DND-41 (cell line): ENCODE data around the gene MBOAT7.
A peak's percentile ranks its signal among the peaks of the same experiment; 100 is the strongest.

Experiments used
- ATAC-seq: fragments of 200-7000 bp; cut with Tn5 transposase; 3 replicates; pipeline ENCODE4 v1.9.1; 2021; ENCODE audit warnings: low read depth; ENCODE audit not compliant: insufficient read depth
- DNase-seq: peaks from one replicate; pipeline ENCODE4 v3.0.0-alpha.2; 2020
- H2AFZ ChIP-seq: 2 replicates; pipeline ENCODE4 v1.6.0; 2012; ENCODE audit warnings: low read depth, low read length
- H3K27ac ChIP-seq: 2 replicates; pipeline ENCODE4 v1.5.1; 2012; ENCODE audit warnings: low read length, inconsistent platforms
- H3K27me3 ChIP-seq: fragments of 200-600 bp; sonication (generic); 2 replicates; pipeline ENCODE4 v1.6.0; 2012; ENCODE audit warnings: low read length, mild to moderate bottlenecking, inconsistent platforms; ENCODE audit not compliant: insufficient read depth, poor library complexity
- H3K36me3 ChIP-seq: 2 replicates; pipeline ENCODE4 v1.5.1; 2012; ENCODE audit warnings: low read length, inconsistent platforms; ENCODE audit not compliant: insufficient read depth
- H3K4me1 ChIP-seq: 2 replicates; pipeline ENCODE4 v1.5.1; 2012; ENCODE audit warnings: mild to moderate bottlenecking, low read length; ENCODE audit not compliant: insufficient read depth
- H3K4me2 ChIP-seq: 2 replicates; pipeline ENCODE4 v1.6.0; 2012; ENCODE audit warnings: mild to moderate bottlenecking, moderate library complexity, low read length, inconsistent platforms; ENCODE audit not compliant: insufficient read depth
- H3K4me3 ChIP-seq, 2 experiments: fragments of 200-600 bp in 1 of 2; shearing (Covaris generic) in 1 of 2; 2 replicates each; pipeline ENCODE4 v1.5.1; 2012 to 2016; ENCODE audit warnings: inconsistent platforms in 2 of 2, low read length in 2 of 2, mild to moderate bottlenecking in 2 of 2, low read depth in 1 of 2, moderate library complexity in 1 of 2
- H3K79me2 ChIP-seq: 2 replicates; pipeline ENCODE4 v1.6.0; 2012; ENCODE audit warnings: low read length, inconsistent platforms; ENCODE audit not compliant: insufficient read depth
- H3K9ac ChIP-seq: 2 replicates; pipeline ENCODE4 v1.6.0; 2012; ENCODE audit warnings: low read depth, mild to moderate bottlenecking, inconsistent platforms, low read length, moderate library complexity
- H3K9me3 ChIP-seq: 2 replicates; pipeline ENCODE4 v1.5.1; 2012; ENCODE audit warnings: low read length, moderate library complexity, mild to moderate bottlenecking, inconsistent platforms; ENCODE audit not compliant: insufficient read depth, severe bottlenecking
- H4K20me1 ChIP-seq: 2 replicates; pipeline ENCODE4 v1.6.0; 2012; ENCODE audit warnings: low read length; ENCODE audit not compliant: insufficient read depth
- CTCF ChIP-seq: IDR thresholded peaks from 2 replicates; pipeline ENCODE4 v1.5.1; 2012; ENCODE audit warnings: borderline replicate concordance, low read length, moderate library complexity, mild to moderate bottlenecking; ENCODE audit not compliant: poor library complexity, severe bottlenecking; ENCODE audit errors: extremely low read depth
- EZH2 ChIP-seq: IDR thresholded peaks from 3 replicates; pipeline ENCODE4 v1.6.1; 2012; ENCODE audit warnings: borderline replicate concordance, low read depth, mild to moderate bottlenecking, moderate library complexity, low read length, inconsistent platforms; ENCODE audit not compliant: severe bottlenecking

Gene MBOAT7

GRCh38 chr19:54158812-54159351 lies 30.5 kb downstream of the MBOAT7 start:
- ATAC-seq (no peak), DNase-seq (no peak)
- Histone ChIP-seq H4K20me1 (peaks cover 44% of the 10 kb centered on the region), H3K9me3 (no peaks in the 10 kb centered on the region), H3K4me1 (peaks cover 63% of the 10 kb centered on the region), H3K4me2 (peak overlapping the region; percentile 98), H2AFZ (peak overlapping the region; percentile 69), H3K79me2 (peaks cover 45% of the 10 kb centered on the region), H3K4me3 (peak overlapping the region; percentile 69 to 79), H3K27me3 (no peaks in the 10 kb centered on the region), H3K27ac (peak overlapping the region; percentile 84), H3K9ac (peak overlapping the region; percentile 63), H3K36me3 (peaks cover 46% of the 10 kb centered on the region)
- no peak for TF ChIP-seq CTCF
- no peak for TF ChIP-seq EZH2

- no peak overlapping the region for H3K4me2 ChIP-seq
- DNase-seq = no peak
- H3K9me3 ChIP-seq = no peaks in the 10 kb centered on the region
- no peak overlapping the region for H3K27ac ChIP-seq
- no peak for ATAC-seq
- peaks cover 65% of the 10 kb centered on the region for H3K36me3 ChIP-seq
- H3K79me2 ChIP-seq = peaks cover 46% of the 10 kb centered on the region
- H3K9ac ChIP-seq = no peak overlapping the region
- peaks cover 57% of the 10 kb centered on the region for H4K20me1 ChIP-seq
- H3K4me1 ChIP-seq = peaks cover 46% of the 10 kb centered on the region
- TF ChIP-seq EZH2 (no peak), CTCF (no peak)
- H2AFZ ChIP-seq = no peak overlapping the region
- H3K27me3 ChIP-seq = no peaks in the 10 kb centered on the region
- no peak overlapping the region for H3K4me3 ChIP-seq
Observed at GRCh38 chr19:54156953-54157352, 32.4 kb downstream of the MBOAT7 start.

GRCh38 chr19:54156490-54156889 lies 32.9 kb downstream of the MBOAT7 start:
- Histone ChIP-seq H4K20me1 (peaks cover 58% of the 10 kb centered on the region), H3K4me1 (peaks cover 41% of the 10 kb centered on the region), H3K9me3 (no peaks in the 10 kb centered on the region), H3K27ac (no peak overlapping the region), H3K4me2 (no peak overlapping the region), H2AFZ (no peak overlapping the region), H3K79me2 (peaks cover 42% of the 10 kb centered on the region), H3K9ac (no peak overlapping the region), H3K36me3 (peaks cover 70% of the 10 kb centered on the region), H3K4me3 (no peak overlapping the region), H3K27me3 (no peaks in the 10 kb centered on the region)
- DNase-seq = no peak
- ATAC-seq = no peak
- TF ChIP-seq CTCF (no peak), EZH2 (no peak)

- Histone ChIP-seq H3K9me3 (no peaks in the 10 kb centered on the region), H3K27ac (no peak overlapping the region), H3K27me3 (no peaks in the 10 kb centered on the region), H2AFZ (no peak overlapping the region), H3K36me3 (peaks cover 77% of the 10 kb centered on the region), H3K9ac (no peak overlapping the region), H4K20me1 (peaks cover 58% of the 10 kb centered on the region), H3K4me2 (no peak overlapping the region), H3K4me1 (peaks cover 33% of the 10 kb centered on the region), H3K4me3 (no peak overlapping the region), H3K79me2 (peaks cover 36% of the 10 kb centered on the region)
- no peak for TF ChIP-seq CTCF
- no peak for TF ChIP-seq EZH2
- no peak for DNase-seq
- ATAC-seq = no peak
Observed at GRCh38 chr19:54155694-54156093, 33.7 kb downstream of the MBOAT7 start.
